Measurements from ENCODE around the gene GNA15.

DNA sequence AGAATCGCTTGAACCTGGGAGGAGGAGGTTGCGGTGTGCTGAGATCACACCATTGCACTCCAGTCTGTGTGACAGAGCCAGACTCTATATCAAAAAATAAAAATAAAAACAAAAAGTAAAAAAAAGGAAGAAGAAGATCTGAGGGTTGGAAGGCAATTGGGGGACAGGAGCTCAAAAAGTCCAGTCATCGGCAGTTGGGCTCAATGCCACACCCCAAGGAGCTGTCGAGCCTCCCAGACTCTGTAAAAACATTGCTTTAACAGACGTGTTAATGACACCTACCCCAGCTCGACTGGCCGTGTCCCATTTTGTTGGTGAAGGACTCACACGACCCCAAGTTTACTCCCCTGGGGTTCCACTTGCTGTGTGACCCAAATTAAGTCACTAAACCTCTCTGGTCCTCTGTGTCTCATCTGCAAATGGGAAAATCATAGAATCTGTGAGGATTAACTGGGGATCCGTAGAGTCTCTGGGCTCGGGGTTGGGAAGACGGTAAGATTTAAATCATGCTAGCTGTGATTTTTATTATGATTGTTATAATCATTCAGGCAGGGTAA is 7.0 kb downstream of the GNA15 start:
- TF ChIP-seq POLR2A (IDR thresholded peaks at IDR 0.05; ENCODE audit: low read length) (no peak), GATA1 (IDR thresholded peaks at IDR 0.05; ENCODE audit: low read depth, low read length) (no peak)

Data from erythroblast (primary cell).